ENCODE results near the gene EIF4B.

- TF ChIP-seq CTCF (IDR thresholded peaks at IDR 0.05) = no peak
- no peak for TF ChIP-seq POLR2A (IDR thresholded peaks at IDR 0.05; ENCODE audit: low read depth)
These were observed 50.0 kb downstream of the EIF4B start for GRCh38 chr12:53056296-53056695.

All from esophagus muscularis mucosa (tissue), 3 donors.